22Rv1 (cell line): ENCODE results near the gene NUDT17.

Experiments
- H3K27ac ChIP-seq: fragments of 450-650 bp; 2 replicates; pipeline ENCODE4 v1.5.1; 2017
- ZFX ChIP-seq: fragments of 450-650 bp; IDR thresholded peaks from 2 replicates; pipeline ENCODE4 v1.6.1; 2017; ENCODE audit warnings: antibody characterized with exemption, borderline replicate concordance
- TF ChIP-seq, protein P1 (sequence below): fragments of 450-650 bp; IDR thresholded peaks from 2 replicates; pipeline ENCODE4 v1.5.1; 2017; ENCODE audit warnings: mild to moderate bottlenecking

Gene NUDT17

DNA sequence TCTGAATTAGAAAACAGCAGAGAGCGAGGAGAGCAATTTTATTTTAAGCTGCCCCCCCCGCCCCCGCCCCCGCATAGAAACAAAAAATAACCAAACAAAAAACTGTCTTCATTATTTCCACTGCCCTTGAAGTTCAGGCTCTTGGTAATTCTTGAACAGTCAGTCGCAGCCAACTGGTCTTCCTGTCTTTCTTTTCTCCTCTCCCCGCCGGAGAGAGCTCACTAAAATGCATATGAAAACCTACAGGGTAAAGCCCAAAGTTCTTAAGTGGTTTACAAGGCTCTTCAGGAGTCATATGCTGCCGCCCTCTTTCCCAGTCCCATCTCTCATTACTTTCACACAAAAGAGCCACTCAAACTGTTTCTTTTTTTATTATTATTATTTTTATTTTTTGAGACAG is 41.4 kb downstream of the NUDT17 start:
- no peak overlapping the region for H3K27ac ChIP-seq
- no peak for TF ChIP-seq ZFX
- TF ChIP-seq, protein P1, sequence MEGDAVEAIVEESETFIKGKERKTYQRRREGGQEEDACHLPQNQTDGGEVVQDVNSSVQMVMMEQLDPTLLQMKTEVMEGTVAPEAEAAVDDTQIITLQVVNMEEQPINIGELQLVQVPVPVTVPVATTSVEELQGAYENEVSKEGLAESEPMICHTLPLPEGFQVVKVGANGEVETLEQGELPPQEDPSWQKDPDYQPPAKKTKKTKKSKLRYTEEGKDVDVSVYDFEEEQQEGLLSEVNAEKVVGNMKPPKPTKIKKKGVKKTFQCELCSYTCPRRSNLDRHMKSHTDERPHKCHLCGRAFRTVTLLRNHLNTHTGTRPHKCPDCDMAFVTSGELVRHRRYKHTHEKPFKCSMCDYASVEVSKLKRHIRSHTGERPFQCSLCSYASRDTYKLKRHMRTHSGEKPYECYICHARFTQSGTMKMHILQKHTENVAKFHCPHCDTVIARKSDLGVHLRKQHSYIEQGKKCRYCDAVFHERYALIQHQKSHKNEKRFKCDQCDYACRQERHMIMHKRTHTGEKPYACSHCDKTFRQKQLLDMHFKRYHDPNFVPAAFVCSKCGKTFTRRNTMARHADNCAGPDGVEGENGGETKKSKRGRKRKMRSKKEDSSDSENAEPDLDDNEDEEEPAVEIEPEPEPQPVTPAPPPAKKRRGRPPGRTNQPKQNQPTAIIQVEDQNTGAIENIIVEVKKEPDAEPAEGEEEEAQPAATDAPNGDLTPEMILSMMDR, result no peak

DNA sequence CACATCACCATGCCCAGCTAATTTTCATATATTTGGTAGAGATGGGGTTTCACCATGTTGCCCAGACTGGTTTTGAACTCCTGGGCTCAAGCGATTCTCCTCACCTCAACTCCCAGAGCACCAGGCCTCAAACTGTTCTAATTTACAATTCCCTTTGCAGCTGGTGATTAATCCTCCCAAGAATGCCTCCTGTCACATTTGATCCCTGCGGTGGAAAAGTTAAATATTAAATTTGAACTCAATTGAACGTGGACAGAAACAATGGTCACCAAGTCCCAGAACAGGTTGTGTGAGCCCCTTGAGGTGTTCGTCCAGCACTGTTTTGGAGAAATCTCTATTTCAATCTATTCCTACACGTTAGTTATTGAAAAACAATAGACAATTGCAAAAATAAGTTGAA is 42.2 kb downstream of the NUDT17 start:
- TF ChIP-seq, protein P1, result no peak
- no peak for TF ChIP-seq ZFX
- no peak overlapping the region for H3K27ac ChIP-seq

DNA sequence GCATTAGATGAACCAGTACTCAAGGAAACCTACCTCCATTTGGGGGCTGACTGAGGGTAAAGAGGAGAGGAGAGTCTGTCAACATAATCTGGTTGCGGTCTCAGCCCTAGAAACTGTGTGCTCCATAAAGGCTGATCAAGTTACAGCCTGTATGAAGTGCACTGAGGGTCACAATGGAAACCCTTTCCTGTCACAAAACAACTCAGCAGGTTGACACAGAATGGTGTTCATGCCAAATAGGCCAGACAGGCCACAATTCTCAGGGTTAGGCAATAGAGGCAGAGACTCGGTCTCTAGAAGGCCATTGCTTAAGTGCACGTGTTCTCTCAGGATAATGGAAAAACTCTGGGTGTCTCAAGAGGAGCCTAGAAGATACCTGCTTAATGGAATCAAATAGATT is 44.3 kb downstream of the NUDT17 start:
- TF ChIP-seq ZFX, result no peak
- TF ChIP-seq, protein P1, result no peak
- H3K27ac ChIP-seq, result no peak overlapping the region

DNA sequence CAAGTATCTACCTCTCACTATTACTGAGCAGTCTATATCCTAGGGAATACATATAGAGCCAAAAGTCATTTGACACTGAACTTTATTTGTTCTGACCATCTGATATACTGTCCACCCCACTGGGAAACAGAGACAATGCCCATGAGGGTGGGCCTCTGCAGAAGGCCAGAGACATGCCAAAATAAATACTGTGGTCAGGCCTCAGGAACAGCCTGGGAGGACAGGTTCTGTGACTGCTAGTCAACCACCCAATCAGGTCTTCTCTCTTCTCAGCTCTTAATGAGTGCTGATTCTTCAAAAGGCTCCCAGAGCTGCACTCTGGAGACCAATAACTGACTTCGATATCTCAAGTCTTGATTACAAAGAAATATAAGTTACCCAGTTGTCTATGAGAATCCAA is 45.7 kb downstream of the NUDT17 start:
- H3K27ac ChIP-seq, result peak overlapping the region; percentile 80

DNA sequence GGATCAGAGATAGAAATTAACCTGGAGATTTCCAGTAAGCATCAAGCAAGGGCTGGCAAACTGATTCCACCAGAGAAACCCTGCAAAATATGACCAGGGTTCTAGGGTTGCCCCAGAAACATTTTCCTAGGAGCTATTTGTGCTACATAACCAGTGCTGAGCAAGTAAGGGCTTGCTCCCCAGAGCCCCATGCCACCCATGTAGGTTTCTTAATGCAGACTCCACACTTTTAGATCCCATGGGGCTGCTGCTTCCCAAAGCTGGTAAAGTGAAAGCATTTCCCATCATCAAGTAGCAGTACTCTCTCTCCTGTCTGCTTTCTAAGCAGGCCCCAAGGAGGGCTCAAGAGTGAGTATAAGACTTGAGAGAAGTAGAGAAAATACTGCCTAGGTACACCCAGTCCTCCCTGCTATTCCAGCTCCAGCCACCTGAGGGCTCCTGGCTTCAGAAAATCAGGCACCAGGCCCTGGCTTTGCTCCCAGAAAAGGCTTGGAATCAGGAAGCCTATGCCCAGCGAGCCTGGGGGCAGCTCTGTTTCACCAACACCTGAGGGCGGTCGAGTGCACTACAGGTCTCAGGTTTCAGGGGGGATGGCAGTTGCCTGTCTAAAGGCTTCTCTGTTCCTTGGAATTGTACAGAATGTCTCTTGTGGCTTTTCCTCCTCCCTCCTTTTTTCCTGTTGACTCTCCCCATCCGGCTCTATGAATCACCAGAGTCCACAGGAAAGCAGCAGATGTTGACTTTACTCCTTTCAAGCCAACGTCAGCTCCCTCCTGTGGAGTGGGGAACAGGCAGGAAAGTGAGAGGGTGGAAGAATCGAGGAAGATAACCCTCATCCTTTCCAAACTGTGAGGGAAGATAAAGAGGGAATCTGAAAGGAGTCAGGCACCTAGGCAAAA is 46.4 kb downstream of the NUDT17 start:
- TF ChIP-seq ZFX, result no peak
- TF ChIP-seq, protein P1, result peak; percentile 100
- H3K27ac ChIP-seq, result peak overlapping the region; percentile 80

More for the DNA sequence above, 45.7 kb downstream of the NUDT17 start:
- TF ChIP-seq, protein P1, result no peak
- no peak for TF ChIP-seq ZFX

DNA sequence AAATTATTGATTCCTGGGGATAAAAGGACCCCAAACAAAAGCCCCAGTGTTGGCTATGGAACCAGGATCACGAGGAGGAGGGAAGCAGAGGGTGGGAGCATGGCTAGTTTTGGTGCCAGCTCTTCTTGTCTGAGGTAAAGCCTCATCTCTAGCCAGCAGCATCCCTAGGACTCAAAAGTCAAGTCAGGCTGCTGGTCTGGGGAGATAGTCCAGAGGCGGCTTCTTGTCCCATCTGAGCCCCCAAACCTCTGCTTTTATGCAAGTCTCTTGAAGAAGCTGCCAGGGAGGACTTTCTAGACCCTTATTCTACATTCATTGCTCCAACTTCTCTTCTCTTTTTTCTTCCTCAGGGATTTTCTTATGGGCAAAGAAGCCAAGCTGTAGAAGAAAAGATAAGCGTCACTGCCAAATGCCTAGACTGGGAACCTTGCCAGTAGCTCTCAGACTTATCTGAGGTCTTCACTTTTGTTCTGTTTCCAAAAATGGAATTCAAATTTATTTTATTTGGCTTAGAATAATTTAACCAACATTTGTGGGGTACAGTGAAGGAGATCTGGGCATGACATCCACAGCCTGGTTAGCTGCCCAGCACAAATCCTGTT is 47.2 kb downstream of the NUDT17 start:
- peak overlapping the region; percentile 80 for H3K27ac ChIP-seq
- no peak for TF ChIP-seq ZFX
- TF ChIP-seq, protein P1, result no peak

DNA sequence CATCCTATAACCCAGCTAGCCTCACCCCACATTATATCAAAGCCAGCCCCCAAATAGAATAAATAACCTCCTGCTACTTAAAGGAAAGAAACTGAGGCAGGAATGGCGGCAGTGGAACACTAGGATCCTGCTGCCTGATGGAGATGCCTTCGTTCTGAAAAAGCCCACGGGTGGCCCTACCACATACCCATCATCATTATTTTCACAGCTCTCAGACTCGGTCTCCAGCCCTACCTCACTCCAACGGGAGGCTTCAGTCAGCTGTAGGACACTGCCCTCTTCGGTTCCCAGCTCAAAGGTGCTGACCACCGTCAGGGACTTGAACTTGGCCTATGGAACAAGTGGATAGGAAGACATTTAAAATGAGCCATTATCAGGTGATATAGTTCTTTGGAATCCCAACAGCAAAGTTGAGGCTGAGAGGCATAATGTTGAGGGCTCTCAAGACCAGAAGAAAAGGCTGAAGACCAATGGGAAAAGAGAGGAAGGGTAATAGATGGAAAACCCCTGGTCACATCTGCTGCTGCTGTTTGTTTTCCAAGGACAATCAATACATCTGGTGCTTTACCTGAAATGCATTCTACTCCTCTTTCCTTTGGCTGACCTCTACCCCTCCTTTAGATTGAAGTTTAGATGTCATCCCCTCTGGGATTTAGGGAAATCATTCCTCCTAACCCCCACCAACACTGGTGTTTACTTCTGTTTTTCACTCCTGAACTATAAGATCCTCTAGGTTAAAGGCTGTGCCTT is 48.1 kb downstream of the NUDT17 start:
- no peak for TF ChIP-seq ZFX
- TF ChIP-seq, protein P1, result no peak
- no peak overlapping the region for H3K27ac ChIP-seq
